ENCODE data around the gene CNTNAP4. TPM values are rescaled to one million over a fixed set of nuclear protein-coding genes. Genes with fewer than 3 reads are reported as not detected.

CNTNAP4 gene
- total and polyA plus RNA-seq, 2 experiments from 2014 or later = 0.64 to 1.1 TPM

DNA sequence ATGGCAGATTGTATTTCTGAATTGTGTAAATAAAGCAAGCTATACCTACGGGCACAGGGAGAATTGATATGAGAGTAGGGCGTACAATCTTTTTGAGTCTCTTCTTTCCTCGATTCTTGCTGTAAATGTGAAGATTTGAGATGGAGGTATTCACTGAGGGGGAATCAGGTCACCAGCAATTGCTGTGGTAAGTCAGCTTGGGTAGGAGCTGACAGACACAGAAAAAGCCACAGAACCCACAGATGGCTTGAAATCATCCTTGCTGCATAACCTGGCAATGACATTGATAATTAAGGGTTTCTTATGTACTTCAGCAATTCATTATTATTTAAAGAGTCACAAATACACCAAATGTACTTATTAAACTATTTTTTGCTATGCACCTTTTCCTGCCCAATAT is 164.2 kb downstream of the CNTNAP4 start:
- Histone ChIP-seq H3K4me2 (no peak overlapping the region), H3K9me2 (replicated peaks; ENCODE audit: insufficient read depth) (no peaks in the 10 kb centered on the region), H4K20me1 (ENCODE audit: insufficient read depth, poor library complexity, severe bottlenecking) (no peaks in the 10 kb centered on the region), H3K36me3 (replicated peaks; ENCODE audit: insufficient read depth, low read depth) (no peaks in the 10 kb centered on the region), H3K9me3 (ENCODE audit: low read depth) (no peaks in the 10 kb centered on the region), H3K79me2 (no peaks in the 10 kb centered on the region), H3K4me3 (no peak overlapping the region), H2AFZ (no peak overlapping the region), H3K4me1 (ENCODE audit: insufficient read depth) (no peaks in the 10 kb centered on the region), H3K27ac (no peak overlapping the region), H3K27me3 (no peaks in the 10 kb centered on the region)
- 91% methylated on average over 3 of the region's 3 CpGs for WGBS (ENCODE audit: low lambda C conversion rate, missing lambda C conversion rate)
- DNase-seq (ENCODE audit: low spot score) = no peak
- TF ChIP-seq, protein P1, sequence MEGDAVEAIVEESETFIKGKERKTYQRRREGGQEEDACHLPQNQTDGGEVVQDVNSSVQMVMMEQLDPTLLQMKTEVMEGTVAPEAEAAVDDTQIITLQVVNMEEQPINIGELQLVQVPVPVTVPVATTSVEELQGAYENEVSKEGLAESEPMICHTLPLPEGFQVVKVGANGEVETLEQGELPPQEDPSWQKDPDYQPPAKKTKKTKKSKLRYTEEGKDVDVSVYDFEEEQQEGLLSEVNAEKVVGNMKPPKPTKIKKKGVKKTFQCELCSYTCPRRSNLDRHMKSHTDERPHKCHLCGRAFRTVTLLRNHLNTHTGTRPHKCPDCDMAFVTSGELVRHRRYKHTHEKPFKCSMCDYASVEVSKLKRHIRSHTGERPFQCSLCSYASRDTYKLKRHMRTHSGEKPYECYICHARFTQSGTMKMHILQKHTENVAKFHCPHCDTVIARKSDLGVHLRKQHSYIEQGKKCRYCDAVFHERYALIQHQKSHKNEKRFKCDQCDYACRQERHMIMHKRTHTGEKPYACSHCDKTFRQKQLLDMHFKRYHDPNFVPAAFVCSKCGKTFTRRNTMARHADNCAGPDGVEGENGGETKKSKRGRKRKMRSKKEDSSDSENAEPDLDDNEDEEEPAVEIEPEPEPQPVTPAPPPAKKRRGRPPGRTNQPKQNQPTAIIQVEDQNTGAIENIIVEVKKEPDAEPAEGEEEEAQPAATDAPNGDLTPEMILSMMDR (IDR thresholded peaks at IDR 0.05; ENCODE audit: poor library complexity) = no peak
- TF ChIP-seq EZH2phosphoT487 (IDR thresholded peaks at IDR 0.05; ENCODE audit: low read depth, severe bottlenecking, unreplicated experiment) (no peak), EZH2 (IDR thresholded peaks at IDR 0.05; ENCODE audit: borderline replicate concordance) (no peak)

DNA sequence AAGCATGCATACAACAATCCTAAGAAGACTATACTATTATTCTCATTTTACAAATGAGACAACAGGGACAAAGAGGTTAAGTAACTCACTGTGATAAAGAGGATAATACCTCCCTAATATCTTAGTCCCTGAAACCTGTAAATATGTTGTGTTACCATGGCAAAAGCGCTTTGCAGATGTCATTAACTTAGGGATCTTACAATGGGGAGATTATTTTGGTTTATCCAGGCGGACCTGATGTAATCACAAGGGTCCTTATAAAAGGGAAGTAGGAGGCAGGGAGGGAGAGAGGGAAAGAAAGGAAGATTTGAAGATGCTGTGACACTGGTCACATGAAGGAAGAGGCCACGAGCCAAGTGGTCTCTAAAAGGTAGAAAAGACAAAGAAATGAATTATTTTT is 164.7 kb downstream of the CNTNAP4 start:
- H3K4me3 ChIP-seq = no peak overlapping the region
- no peaks in the 10 kb centered on the region for H3K4me1 ChIP-seq (ENCODE audit: insufficient read depth)
- no peak for DNase-seq (ENCODE audit: low spot score)
- H3K27me3 ChIP-seq = no peaks in the 10 kb centered on the region
- H3K9me3 ChIP-seq (ENCODE audit: low read depth) = no peaks in the 10 kb centered on the region
- H4K20me1 ChIP-seq (ENCODE audit: insufficient read depth, poor library complexity, severe bottlenecking) = no peaks in the 10 kb centered on the region
- 66% methylated on average over 3 of the region's 3 CpGs for WGBS (ENCODE audit: low lambda C conversion rate, missing lambda C conversion rate)
- TF ChIP-seq, protein P1 (IDR thresholded peaks at IDR 0.05; ENCODE audit: poor library complexity) = no peak
- no peak for TF ChIP-seq EZH2 (IDR thresholded peaks at IDR 0.05; ENCODE audit: borderline replicate concordance)
- TF ChIP-seq EZH2phosphoT487 (IDR thresholded peaks at IDR 0.05; ENCODE audit: low read depth, severe bottlenecking, unreplicated experiment) = no peak
- no peak overlapping the region for H3K4me2 ChIP-seq
- H3K36me3 ChIP-seq (replicated peaks; ENCODE audit: insufficient read depth, low read depth) = no peaks in the 10 kb centered on the region
- no peaks in the 10 kb centered on the region for H3K9me2 ChIP-seq (replicated peaks; ENCODE audit: insufficient read depth)
- H3K79me2 ChIP-seq = no peaks in the 10 kb centered on the region
- H2AFZ ChIP-seq = no peak overlapping the region
- H3K27ac ChIP-seq = no peak overlapping the region

DNA sequence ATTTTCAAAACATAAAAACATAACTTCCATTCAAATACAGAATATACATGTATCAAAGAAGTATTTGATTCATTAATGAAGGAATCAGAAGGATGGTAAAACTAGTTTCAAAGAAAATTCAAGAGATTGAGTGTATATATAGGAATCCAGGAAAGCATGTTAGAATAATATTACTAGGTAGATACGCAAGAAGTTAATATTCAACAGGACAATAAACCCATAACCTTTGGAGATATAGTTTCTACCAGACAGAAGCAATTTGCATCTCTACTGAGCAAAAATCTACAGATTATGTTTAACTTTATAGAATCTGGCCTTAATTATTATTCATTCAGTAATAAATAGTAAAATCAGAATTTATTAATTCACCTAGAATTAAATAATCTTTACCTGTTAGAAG is 166.8 kb downstream of the CNTNAP4 start:
- Histone ChIP-seq H3K4me2 (no peak overlapping the region), H3K27ac (no peak overlapping the region), H3K79me2 (no peaks in the 10 kb centered on the region), H2AFZ (no peak overlapping the region), H3K27me3 (no peaks in the 10 kb centered on the region), H4K20me1 (ENCODE audit: insufficient read depth, poor library complexity, severe bottlenecking) (no peaks in the 10 kb centered on the region), H3K4me1 (ENCODE audit: insufficient read depth) (no peaks in the 10 kb centered on the region), H3K36me3 (replicated peaks; ENCODE audit: insufficient read depth, low read depth) (no peaks in the 10 kb centered on the region), H3K4me3 (no peak overlapping the region), H3K9me2 (replicated peaks; ENCODE audit: insufficient read depth) (no peaks in the 10 kb centered on the region), H3K9me3 (ENCODE audit: low read depth) (no peaks in the 10 kb centered on the region)
- no peak for TF ChIP-seq EZH2phosphoT487 (IDR thresholded peaks at IDR 0.05; ENCODE audit: low read depth, severe bottlenecking, unreplicated experiment)
- TF ChIP-seq, protein P1 (IDR thresholded peaks at IDR 0.05; ENCODE audit: poor library complexity) = no peak
- TF ChIP-seq EZH2 (IDR thresholded peaks at IDR 0.05; ENCODE audit: borderline replicate concordance) = no peak
- 71% methylated on average over 1 of the region's 1 CpG for WGBS (ENCODE audit: low lambda C conversion rate, missing lambda C conversion rate)
- DNase-seq (ENCODE audit: low spot score) = no peak

DNA sequence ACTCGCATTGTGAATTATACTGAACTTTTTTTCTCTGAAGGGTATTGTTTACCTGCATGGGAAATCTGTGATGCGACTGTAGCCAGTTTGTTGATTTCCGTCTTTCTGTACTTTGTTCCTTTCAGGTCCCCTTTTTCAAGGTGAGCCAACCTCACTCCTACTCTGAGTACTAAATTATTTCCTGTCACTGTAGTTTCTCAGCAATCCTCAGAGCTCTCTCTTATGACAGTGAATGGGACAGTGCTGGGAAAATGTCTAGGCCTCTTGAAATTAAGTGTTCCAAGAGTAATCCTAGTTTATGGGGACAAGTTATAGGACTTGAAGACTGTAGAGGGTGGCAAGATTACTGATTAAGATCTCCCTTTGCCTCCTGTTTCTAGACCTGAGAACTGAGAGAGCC is 167.6 kb downstream of the CNTNAP4 start:
- Histone ChIP-seq H2AFZ (no peak overlapping the region), H3K4me3 (no peak overlapping the region), H3K36me3 (replicated peaks; ENCODE audit: insufficient read depth, low read depth) (no peaks in the 10 kb centered on the region), H3K27ac (peak overlapping the region; percentile 27), H3K27me3 (no peaks in the 10 kb centered on the region), H3K9me2 (replicated peaks; ENCODE audit: insufficient read depth) (no peaks in the 10 kb centered on the region), H3K9me3 (ENCODE audit: low read depth) (no peaks in the 10 kb centered on the region), H3K4me1 (ENCODE audit: insufficient read depth) (no peaks in the 10 kb centered on the region), H3K79me2 (no peaks in the 10 kb centered on the region), H4K20me1 (ENCODE audit: insufficient read depth, poor library complexity, severe bottlenecking) (no peaks in the 10 kb centered on the region), H3K4me2 (no peak overlapping the region)
- DNase-seq (ENCODE audit: low spot score) = no peak
- TF ChIP-seq, protein P1 (IDR thresholded peaks at IDR 0.05; ENCODE audit: poor library complexity) = no peak
- no peak for TF ChIP-seq EZH2phosphoT487 (IDR thresholded peaks at IDR 0.05; ENCODE audit: low read depth, severe bottlenecking, unreplicated experiment)
- TF ChIP-seq EZH2 (IDR thresholded peaks at IDR 0.05; ENCODE audit: borderline replicate concordance) = no peak
- 44% methylated on average over 3 of the region's 3 CpGs for WGBS (ENCODE audit: low lambda C conversion rate, missing lambda C conversion rate)
